HEK293 (cell line): ENCODE measurements around the gene TEF.
A peak's percentile ranks its signal among the peaks of the same experiment; 100 is the strongest.

ENCODE experiments used
- GLI2 ChIP-seq: fragments of 450-650 bp; formaldehyde crosslinking; IDR thresholded peaks from 2 replicates; pipeline ENCODE4; 2017; ENCODE audit warnings: missing biosample characterization, missing genetic modification characterization, low read depth, borderline replicate concordance
- KLF1 ChIP-seq: fragments of 450-650 bp; formaldehyde crosslinking; IDR thresholded peaks from 2 replicates; pipeline ENCODE4 v1.5.1; 2016; ENCODE audit warnings: missing biosample characterization, missing genetic modification characterization
- PRDM4 ChIP-seq: fragments of 450-650 bp; formaldehyde crosslinking; IDR thresholded peaks from 2 replicates; pipeline ENCODE4 v1.5.1; 2017; ENCODE audit warnings: missing biosample characterization, missing genetic modification characterization
- REST ChIP-seq: fragments of 450-650 bp; formaldehyde crosslinking; IDR thresholded peaks from 2 replicates; pipeline ENCODE4 v1.5.1; 2016; ENCODE audit warnings: missing biosample characterization, missing genetic modification characterization
- ZFP41 ChIP-seq: fragments of 450-650 bp; formaldehyde crosslinking; IDR thresholded peaks from 2 replicates; pipeline ENCODE4 v1.5.1; 2016; ENCODE audit warnings: missing biosample characterization, missing genetic modification characterization, borderline replicate concordance
- ZNF132 ChIP-seq: fragments of 450-650 bp; formaldehyde crosslinking; IDR thresholded peaks from 2 replicates; pipeline ENCODE4 v1.5.1; 2017; ENCODE audit warnings: missing biosample characterization, missing genetic modification characterization, borderline replicate concordance
- ZNF223 ChIP-seq: fragments of 450-650 bp; formaldehyde crosslinking; IDR thresholded peaks from 2 replicates; pipeline ENCODE4 v1.5.1; 2016; ENCODE audit warnings: missing biosample characterization, missing genetic modification characterization
- ZNF239 ChIP-seq: fragments of 450-650 bp; formaldehyde crosslinking; IDR thresholded peaks from 2 replicates; pipeline ENCODE4 v1.5.1; 2016; ENCODE audit warnings: missing biosample characterization, missing genetic modification characterization
- ZNF26 ChIP-seq: fragments of 450-650 bp; formaldehyde crosslinking; IDR thresholded peaks from 2 replicates; pipeline ENCODE4 v1.5.1; 2016; ENCODE audit warnings: missing biosample characterization, missing genetic modification characterization
- ZNF335 ChIP-seq: fragments of 450-650 bp; formaldehyde crosslinking; conservative IDR thresholded peaks from 2 replicates; pipeline ENCODE4 v1.5.1; 2016; ENCODE audit warnings: missing biosample characterization, missing genetic modification characterization
- ZNF513 ChIP-seq: fragments of 450-650 bp; IDR thresholded peaks from 2 replicates; pipeline ENCODE4 v1.5.1; 2018; ENCODE audit warnings: missing biosample characterization, missing genetic modification characterization
- ZNF623 ChIP-seq: fragments of 450-650 bp; formaldehyde crosslinking; IDR thresholded peaks from 2 replicates; pipeline ENCODE4 v1.5.1; 2016; ENCODE audit warnings: missing biosample characterization, missing genetic modification characterization
- ZNF664 ChIP-seq: fragments of 450-650 bp; formaldehyde crosslinking; IDR thresholded peaks from 2 replicates; pipeline ENCODE4 v1.5.1; 2016; ENCODE audit warnings: missing biosample characterization, missing genetic modification characterization
- TF ChIP-seq, protein P1 (sequence below): fragments of 450-650 bp; formaldehyde crosslinking; IDR thresholded peaks from 2 replicates; pipeline ENCODE4 v1.5.1; 2016; ENCODE audit warnings: missing biosample characterization, missing genetic modification characterization

- no peak for TF ChIP-seq REST (tag by site-specific recombination)
- TF ChIP-seq, protein P1, sequence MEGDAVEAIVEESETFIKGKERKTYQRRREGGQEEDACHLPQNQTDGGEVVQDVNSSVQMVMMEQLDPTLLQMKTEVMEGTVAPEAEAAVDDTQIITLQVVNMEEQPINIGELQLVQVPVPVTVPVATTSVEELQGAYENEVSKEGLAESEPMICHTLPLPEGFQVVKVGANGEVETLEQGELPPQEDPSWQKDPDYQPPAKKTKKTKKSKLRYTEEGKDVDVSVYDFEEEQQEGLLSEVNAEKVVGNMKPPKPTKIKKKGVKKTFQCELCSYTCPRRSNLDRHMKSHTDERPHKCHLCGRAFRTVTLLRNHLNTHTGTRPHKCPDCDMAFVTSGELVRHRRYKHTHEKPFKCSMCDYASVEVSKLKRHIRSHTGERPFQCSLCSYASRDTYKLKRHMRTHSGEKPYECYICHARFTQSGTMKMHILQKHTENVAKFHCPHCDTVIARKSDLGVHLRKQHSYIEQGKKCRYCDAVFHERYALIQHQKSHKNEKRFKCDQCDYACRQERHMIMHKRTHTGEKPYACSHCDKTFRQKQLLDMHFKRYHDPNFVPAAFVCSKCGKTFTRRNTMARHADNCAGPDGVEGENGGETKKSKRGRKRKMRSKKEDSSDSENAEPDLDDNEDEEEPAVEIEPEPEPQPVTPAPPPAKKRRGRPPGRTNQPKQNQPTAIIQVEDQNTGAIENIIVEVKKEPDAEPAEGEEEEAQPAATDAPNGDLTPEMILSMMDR (tag by site-specific recombination), result no peak
- TF ChIP-seq KLF1, result no peak; the same call in 1 of the 2 replicates
- no peak for TF ChIP-seq ZNF664 (tag by site-specific recombination)
- no peak for TF ChIP-seq ZFP41 (tag by site-specific recombination)
- no peak for TF ChIP-seq GLI2 (tag by site-specific recombination)
- no peak for TF ChIP-seq ZNF132 (tag by site-specific recombination)
- peak; percentile 11; the same call in 1 of the 2 replicates for TF ChIP-seq PRDM4 (tag by site-specific recombination)
- 0 out of 2 replicates have a peak, but pooled peaks have one; percentile 13 for TF ChIP-seq ZNF623 (tag by site-specific recombination)
- TF ChIP-seq ZNF26 (tag by site-specific recombination), result no peak
- TF ChIP-seq ZNF335 (tag by site-specific recombination), result peak; percentile 94
- no peak for TF ChIP-seq ZNF513 (tag by site-specific recombination)
- TF ChIP-seq ZNF239 (tag by site-specific recombination), result no peak
- no peak for TF ChIP-seq ZNF223
Measured at GRCh38 chr22:41444360-41445128, 62.8 kb downstream of the TEF start.
